Activated gamma-delta T cell (primary cell): ENCODE data around the gene CST9L.

Source experiments
- DNase-seq: peaks from one replicate; lab custom pipeline; 2025; lab: John Stamatoyannopoulos, UW

CST9L gene

GRCh38 chr20:23546435-23547144 is 21.7 kb downstream of the CST9L start:
- no peak for DNase-seq

GRCh38 chr20:23544133-23544532 is 24.2 kb downstream of the CST9L start:
- no peak for DNase-seq

- no peak for DNase-seq
Observed at GRCh38 chr20:23542801-23543200, 25.5 kb downstream of the CST9L start.

GRCh38 chr20:23541776-23542175 is 26.5 kb downstream of the CST9L start:
- DNase-seq = no peak

GRCh38 chr20:23541330-23541729 is 27.0 kb downstream of the CST9L start:
- DNase-seq = no peak

GRCh38 chr20:23540624-23541023 is 27.7 kb downstream of the CST9L start:
- no peak for DNase-seq

GRCh38 chr20:23537030-23537429 is 31.3 kb downstream of the CST9L start:
- DNase-seq = no peak

- DNase-seq = no peak
Observed at GRCh38 chr20:23536328-23536974, 31.8 kb downstream of the CST9L start.

- DNase-seq = no peak
Observed at GRCh38 chr20:23534801-23535593, 33.3 kb downstream of the CST9L start.

GRCh38 chr20:23533161-23533560 is 35.1 kb downstream of the CST9L start:
- DNase-seq = no peak

GRCh38 chr20:23532533-23532932 is 35.8 kb downstream of the CST9L start:
- no peak for DNase-seq

- no peak for DNase-seq
Observed at GRCh38 chr20:23530937-23531567, 37.2 kb downstream of the CST9L start.

GRCh38 chr20:23528867-23529431 is 39.3 kb downstream of the CST9L start:
- no peak for DNase-seq

GRCh38 chr20:23526850-23527249 is 41.4 kb downstream of the CST9L start:
- DNase-seq = no peak

- no peak for DNase-seq
Observed at GRCh38 chr20:23524146-23524545, 44.1 kb downstream of the CST9L start.

- DNase-seq = no peak
Observed at GRCh38 chr20:23520185-23520584, 48.1 kb downstream of the CST9L start.

GRCh38 chr20:23519556-23519955 is 48.7 kb downstream of the CST9L start:
- DNase-seq = no peak

- DNase-seq = no peak
Observed at GRCh38 chr20:23517719-23518118, 50.6 kb downstream of the CST9L start.

GRCh38 chr20:23515250-23515939 is 52.9 kb downstream of the CST9L start:
- DNase-seq = no peak

- no peak for DNase-seq
Observed at GRCh38 chr20:23514848-23515247, 53.4 kb downstream of the CST9L start.
